NOMO-1 treated with dmso at 0.1 percent for 144 hours (cell line): ENCODE data around the gene TOX2.

ENCODE experiments used
- DNase-seq: peaks from one replicate; lab custom pipeline; 2025; ENCODE audit not compliant: unreplicated experiment; lab: John Stamatoyannopoulos, UW

Gene TOX2

GRCh38 chr20:44016525-44016924 lies 101.9 kb downstream of the TOX2 start:
- DNase-seq: no peak

DNA sequence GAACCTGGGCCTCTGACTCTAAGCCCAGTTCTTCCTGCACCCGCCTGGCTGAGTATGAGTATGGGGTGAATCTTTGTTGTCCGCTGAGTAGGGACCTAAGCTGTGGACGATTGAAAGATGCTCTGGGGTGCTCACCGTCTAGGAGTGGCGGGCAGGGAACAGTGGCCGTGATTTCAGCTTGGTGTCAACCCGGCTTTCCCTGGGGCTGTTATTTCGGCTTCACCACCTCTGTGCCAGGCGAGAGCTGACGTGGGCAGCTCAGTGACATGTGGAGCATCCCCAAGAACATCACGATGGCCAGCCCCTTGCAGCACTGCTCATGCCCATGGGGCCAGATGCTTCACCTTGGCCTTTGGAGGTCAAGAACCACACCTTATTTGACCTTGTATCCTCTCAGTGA lies 102.6 kb downstream of the TOX2 start:
- DNase-seq: no peak

GRCh38 chr20:44017905-44018258 lies 103.2 kb downstream of the TOX2 start:
- no peak for DNase-seq

GRCh38 chr20:44018259-44018941 lies 103.7 kb downstream of the TOX2 start:
- no peak for DNase-seq

DNA sequence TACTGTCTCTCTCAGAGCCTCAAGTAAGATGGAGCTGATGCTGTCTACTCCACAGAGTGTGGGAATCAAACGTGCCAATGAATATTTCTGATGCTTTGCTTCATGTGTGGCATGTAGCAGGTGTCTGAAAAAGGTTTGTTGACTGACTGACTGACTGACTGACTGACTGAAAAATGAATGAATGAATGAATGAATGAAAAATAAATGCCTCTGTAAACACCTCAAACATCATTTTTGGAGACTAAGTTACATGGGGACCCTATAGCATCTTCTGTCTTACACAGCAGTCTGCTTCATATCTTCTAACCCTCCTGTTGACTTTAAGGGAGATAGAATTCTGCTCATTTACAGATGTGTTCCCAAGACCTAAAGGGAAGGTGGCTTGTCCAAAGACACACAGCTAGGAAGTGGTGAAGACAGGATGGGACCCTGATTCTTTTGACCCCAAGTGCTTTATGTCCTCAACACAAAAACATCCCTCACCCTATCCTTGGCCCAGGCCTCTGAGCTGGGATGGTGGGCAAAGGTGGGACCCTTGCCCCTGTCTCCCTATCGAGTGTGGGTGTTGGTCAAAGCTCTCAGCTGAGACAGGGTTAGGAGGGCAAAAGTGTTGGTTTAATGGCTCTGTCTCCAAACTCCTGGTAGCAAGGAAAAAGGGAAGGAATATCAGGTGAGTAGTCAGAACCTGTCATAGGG lies 104.4 kb downstream of the TOX2 start:
- no peak for DNase-seq

- DNase-seq: no peak
Measured at GRCh38 chr20:44019638-44020335, 105.1 kb downstream of the TOX2 start.

GRCh38 chr20:44020406-44021148 lies 105.9 kb downstream of the TOX2 start:
- DNase-seq: no peak

DNA sequence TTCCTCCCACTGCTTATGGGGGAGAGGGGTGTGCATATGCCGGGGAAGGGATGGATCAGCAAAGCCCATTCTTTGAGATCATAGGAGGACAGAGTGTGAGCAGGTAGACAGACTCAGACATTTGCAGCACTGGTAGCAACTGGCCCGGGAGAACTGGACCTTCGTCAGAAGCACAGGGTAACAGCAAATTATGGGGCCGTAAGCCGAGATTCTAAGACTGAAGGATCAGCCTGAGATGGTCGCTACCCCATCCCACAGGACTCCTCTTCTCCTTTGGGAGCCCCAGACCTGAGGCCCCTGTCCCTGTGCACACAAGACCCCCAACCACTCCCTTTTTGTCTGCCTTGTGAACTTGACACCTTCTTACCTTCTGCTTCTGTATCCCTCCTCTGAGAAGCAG lies 106.5 kb downstream of the TOX2 start:
- DNase-seq: no peak

DNA sequence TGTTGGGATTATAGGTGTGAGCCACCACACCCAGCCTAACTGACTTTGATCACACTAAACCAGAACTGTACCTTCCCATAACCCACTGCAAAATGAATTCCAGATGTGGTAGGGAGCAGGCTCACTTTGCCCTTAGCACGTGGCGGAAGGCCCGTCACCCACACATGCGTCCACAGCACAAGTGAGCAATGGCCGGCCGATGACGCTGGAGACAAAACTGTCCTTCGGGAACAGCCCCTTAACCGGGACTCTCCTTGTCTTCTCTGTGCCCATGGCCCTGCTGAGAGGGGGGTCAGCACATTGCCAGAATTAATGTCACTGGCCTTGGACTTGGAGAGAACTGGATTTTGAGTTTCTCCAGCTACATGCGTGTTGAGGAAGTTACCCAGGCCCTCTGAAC lies 107.2 kb downstream of the TOX2 start:
- DNase-seq: no peak

GRCh38 chr20:44022464-44022863 lies 107.8 kb downstream of the TOX2 start:
- DNase-seq: no peak

- no peak for DNase-seq
Measured at GRCh38 chr20:44023515-44024371, 109.1 kb downstream of the TOX2 start.

DNA sequence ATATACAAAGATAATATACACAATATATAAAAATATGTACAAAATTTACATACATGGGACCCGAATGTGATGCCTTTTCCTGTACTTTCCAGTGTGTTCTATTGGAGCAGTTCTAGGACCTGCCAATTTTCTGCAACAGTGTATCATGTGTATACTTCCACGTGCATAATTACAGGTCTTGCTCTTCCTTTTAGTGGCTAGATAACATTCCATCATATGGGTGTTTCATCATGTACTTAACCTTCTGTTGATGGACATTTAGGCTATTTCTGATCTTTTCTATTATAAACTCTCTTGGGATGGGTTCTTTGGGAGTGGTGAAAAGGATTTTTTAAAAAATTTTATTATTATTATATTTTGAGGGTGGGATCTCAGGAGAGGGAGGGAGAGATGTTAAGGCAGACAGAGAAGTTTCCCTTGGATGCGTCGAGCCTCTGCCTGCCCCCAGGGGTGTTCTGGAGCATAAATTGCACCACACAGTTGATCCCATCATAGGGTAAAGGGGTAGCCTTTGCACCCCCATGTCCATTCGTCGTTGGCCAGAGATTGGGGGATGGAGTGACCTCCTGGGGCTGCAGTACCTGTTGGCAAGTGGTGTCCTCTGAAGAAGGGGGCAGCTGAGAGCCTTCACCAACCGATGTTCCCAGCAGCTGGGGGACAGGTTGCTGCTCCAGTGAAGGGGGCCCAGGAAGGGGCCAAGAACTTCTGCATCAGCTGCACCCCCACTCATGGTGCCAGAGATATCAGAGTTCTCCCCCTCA lies 110.3 kb downstream of the TOX2 start:
- DNase-seq: no peak

GRCh38 chr20:44025756-44026155 lies 111.1 kb downstream of the TOX2 start:
- no peak for DNase-seq

GRCh38 chr20:44026647-44027342 lies 112.1 kb downstream of the TOX2 start:
- no peak for DNase-seq

GRCh38 chr20:44027343-44028002 lies 112.8 kb downstream of the TOX2 start:
- DNase-seq: no peak

DNA sequence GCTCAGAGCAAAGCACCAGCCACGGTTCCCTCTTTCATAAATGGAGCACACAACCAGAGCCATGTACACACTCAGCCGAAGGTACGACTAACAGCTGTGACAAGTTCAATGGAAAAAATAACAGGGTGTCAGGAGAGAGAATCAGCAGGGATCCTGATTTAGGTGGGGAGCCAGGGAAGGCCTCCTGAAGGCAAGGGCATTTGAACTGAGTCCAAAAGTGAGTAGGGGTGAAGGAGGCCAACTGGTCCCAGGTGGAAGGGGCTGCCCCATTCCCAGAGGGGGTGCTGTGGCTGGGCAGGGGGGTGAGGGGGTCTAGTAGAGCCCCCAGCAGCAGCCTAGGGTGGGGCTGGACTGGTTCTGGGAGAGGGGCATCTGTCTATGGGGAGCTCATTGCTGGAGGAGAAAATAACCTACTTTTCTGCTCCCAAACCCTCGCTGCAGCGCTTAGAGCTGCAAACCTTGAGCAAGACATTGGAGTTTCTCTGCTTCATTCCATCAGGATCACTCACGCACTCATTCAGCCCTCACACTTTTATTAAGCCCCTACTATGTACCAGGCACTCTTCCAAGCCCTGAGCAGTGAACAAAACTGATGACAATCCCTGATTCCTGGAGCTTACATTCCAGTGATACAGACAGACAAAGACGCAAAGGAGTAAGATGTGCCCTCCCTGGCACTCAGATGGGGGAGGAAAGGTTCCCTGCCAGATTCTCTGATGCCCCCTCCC lies 113.5 kb downstream of the TOX2 start:
- no peak for DNase-seq

DNA sequence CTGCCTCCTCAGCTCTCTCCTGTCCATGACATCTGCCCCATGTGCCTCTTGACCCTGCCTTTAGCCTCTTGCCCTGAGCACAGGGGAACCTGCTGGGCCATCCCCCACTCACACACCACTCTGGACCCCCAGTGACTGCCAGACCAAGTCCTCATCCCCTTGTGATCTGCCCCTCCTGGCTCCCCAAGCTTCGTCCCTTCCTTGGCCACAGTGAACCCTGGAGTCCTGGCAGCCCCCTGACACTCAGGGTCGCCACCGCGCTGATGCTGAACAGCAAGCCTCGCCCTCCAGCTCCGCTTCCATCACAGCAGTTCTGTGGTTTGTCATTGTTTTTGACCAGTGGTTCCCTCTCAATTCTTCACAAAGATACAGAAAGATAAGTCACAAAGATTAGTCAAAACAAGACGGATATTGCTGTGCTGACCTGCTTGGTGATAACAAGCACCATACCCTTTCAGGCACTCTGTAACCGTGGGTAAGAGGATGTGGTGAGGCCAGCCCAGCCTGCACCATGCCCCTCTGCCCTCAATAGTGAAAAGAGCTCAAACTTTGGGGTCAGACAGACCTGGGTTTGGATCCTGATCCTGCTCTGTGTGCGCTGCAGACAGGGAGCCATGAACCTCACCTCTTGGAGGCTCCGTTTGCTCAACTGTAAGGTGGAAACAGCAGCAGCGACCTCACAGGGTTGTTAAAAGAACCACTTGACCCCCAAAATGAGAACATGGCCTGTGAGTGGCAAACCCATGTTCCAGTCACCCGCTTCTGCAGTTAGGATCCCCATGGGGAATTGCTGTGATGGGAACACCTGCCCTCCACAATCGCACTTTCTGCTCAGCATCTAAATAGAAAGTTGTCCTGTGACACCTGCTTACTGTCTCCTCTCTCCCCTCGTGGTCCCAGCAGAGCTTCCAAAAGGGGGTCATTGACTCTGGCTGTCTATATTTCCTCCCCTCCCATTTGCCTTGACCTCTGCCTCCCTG lies 114.5 kb downstream of the TOX2 start:
- DNase-seq: no peak
